MM.1S (cell line): Measurements from ENCODE around the gene GC.

ENCODE experiments used
- EZH2phosphoT487 ChIP-seq: fragments of 300-600 bp; sonication (generic); IDR thresholded peaks from 2 replicates; pipeline ENCODE4 v1.6.1; 2018; ENCODE audit warnings: antibody characterized with exemption, low read length
- TF ChIP-seq, protein P1 (sequence below): fragments of 300-600 bp; sonication (generic); IDR thresholded peaks from 2 replicates; pipeline ENCODE4 v1.5.1; 2016; ENCODE audit warnings: antibody characterized with exemption, low read length, mixed read lengths

- TF ChIP-seq, protein P1, sequence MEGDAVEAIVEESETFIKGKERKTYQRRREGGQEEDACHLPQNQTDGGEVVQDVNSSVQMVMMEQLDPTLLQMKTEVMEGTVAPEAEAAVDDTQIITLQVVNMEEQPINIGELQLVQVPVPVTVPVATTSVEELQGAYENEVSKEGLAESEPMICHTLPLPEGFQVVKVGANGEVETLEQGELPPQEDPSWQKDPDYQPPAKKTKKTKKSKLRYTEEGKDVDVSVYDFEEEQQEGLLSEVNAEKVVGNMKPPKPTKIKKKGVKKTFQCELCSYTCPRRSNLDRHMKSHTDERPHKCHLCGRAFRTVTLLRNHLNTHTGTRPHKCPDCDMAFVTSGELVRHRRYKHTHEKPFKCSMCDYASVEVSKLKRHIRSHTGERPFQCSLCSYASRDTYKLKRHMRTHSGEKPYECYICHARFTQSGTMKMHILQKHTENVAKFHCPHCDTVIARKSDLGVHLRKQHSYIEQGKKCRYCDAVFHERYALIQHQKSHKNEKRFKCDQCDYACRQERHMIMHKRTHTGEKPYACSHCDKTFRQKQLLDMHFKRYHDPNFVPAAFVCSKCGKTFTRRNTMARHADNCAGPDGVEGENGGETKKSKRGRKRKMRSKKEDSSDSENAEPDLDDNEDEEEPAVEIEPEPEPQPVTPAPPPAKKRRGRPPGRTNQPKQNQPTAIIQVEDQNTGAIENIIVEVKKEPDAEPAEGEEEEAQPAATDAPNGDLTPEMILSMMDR: no peak
- no peak for TF ChIP-seq EZH2phosphoT487
These were observed 49.5 kb upstream of the GC start for GRCh38 chr4:71833232-71833900.
